ENCODE results near the gene STK39.

STK39 gene

DNA sequence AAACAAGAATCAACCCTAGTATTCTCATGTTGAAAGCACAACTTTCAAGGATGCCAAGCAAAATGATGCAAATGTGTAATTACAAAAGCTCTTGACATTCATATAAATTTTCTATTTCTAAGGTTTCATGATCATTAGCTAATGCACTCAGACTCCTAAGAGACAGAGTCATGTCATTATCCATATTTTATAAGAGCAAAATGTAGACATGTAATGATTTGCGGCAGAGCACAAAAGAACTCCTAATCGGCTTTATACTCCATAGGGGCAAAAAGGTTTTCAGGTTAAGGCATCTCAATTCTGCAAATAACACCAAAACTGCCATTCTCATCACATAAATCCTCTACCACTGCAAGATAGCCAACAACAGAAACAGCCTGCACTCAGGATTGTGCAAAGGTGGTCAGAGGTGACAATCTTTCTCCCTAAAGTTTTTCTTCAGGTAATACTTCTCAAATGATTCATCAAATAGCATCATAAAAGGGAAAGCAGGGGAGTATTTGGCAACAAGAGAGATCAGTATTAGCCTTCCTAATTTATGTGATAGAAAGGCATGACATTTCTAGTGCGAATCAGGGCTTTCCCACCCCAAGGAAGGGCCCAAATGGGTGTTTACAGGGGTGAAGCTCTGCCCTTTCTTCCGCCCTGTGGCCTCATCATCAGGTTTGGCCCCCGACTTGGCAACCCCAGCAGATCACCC lies 64.7 kb downstream of the STK39 start:
- DNase-seq (ENCODE audit: low spot score) = no peak

DNA sequence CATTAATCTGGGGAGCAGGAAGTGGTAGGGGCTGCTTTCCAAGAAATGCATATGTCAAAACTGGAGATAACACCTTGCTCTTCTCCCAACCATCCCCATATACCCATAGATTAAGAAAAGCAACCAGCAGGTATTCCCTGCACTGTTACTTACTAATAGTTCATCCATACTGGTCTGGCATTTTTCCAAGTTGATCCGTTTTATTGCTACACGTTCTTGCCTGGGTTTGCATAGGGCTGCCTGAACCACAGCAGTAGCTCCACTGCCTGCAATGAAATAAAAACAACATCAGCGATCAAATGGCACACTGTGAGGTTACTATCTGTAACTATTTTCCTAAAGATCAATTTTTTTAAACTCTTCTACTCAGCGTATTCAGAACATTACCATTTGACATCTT lies 65.6 kb downstream of the STK39 start:
- no peak for DNase-seq (ENCODE audit: low spot score)

DNA sequence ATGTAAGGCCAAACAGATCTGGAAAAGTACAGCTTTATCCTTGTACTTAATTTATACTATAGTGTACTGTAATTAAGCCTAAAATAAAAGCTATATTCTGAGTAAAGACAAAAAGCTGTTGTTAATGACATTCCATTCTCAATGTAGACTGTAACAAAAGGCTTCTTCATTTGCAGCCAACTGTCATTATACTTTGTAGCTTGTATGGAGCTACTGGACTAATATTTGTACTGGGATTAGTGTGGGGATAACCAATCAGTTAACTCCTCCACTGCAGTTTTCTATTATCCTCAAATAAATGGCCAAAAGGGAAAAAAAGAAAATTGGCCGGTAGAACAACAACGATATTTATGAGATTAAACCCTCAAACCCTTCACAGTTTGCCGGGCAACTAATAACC lies 66.5 kb downstream of the STK39 start:
- DNase-seq (ENCODE audit: low spot score) = no peak

DNA sequence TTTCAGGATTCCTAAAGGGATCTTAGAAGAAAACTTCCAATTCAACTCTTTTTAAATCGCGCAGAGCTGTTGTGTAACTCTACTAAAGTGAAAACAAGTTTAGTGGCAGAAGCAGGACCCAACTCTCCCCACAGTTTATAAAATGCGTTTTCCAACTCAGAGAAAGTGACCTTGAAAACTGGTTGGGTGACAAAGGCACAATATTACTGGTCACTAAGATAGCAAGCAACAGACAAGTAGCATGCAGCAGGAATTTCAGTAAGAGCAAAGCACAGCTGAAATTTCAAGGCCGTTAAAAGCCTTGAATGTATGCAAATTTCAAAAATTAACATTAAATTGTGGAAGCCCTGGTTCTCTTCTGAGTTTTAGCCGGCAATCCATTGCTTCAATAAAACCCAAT lies 66.9 kb downstream of the STK39 start:
- DNase-seq (ENCODE audit: low spot score) = no peak

DNA sequence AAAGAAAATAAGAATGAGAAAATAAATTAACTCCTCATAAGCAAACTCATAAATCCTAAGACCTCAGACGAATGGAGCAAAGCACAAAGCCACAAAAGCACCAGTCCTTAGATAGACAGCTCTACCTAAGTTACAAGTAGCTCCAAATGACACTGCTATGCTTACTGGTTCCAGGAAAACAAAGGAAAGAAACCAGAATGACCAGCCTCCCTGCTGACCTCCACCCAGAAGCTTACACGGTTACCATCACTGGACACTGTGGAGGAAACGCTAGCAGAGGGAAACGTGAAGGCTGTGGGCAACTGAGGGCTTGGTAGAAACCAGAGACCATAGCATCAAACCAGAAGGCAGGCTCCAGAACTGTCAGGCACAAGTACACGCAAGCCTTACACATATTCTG lies 67.8 kb downstream of the STK39 start:
- no peak for DNase-seq (ENCODE audit: low spot score)

DNA sequence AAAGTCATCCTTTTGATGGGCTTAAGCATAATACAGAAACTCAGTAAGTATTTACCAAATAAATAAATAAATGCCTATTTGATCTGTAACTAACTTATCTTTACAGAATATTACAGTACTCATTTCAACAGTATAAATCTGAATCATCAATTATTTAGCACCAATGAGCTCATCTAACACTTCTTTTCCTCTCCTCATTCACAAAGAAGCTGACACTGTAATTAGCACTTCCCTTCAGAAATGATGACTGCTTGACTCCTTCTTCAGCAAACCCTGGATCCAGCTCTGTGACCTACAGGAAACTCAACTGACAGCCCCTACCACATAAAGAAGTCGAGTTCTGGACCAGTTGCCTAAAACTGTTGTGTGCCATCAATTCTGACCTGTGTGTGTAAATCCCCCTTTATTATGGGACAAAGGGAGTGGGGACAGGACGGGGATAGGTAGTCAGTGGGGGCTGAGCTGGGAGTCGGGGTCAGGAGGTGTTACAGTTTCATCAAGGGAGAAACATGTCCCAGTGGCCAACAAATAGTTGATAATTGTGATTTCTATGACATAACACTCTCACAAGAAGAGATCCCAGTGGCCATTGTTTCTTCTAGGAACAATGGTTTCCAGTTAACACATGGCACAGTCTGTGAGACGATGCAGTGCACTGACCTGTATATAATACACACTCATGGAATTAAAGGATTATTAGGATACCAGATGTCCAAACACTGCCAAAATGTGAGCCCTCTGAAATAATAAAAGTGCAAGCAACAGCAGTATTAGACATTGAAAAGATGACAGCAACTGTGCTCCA lies 68.7 kb downstream of the STK39 start:
- DNase-seq (ENCODE audit: low spot score) = no peak

DNA sequence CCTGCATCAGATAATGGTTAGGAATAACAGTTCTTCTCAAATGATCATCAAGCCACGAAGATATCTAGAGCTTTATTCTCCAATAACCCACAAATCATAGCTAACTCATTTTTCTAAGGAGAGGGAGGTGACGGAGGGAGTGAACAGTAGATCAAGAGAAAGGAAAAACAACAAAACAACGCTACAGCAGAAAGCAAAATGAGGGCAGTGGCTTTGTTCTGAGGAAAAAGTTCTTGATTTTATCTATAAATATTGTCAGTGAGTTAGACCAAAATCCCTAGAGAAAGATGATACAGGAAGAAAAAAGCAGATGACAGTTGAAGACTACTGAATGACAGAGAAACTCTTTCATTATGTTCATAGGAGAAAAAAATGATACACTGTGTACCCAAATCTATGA lies 71.0 kb downstream of the STK39 start:
- DNase-seq (ENCODE audit: low spot score) = no peak

DNA sequence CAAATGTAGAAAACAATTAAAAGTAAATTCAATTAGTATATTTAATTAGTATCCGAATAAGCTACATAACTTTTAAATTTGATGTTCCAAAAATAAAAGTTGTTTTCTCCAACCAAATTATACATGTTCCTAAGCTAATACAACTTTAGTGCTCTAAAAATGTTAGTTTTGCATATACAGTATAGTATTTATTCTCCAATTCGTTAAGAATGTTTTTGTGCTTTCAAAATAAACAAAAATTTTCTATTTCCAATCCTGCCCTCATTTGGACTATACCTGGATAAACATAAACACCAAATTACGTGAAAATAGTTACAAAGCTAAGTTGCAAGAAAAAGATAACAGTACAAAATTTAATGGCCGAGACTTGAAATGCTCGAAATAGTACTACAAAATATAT lies 71.9 kb downstream of the STK39 start:
- no peak for DNase-seq (ENCODE audit: low spot score)

DNA sequence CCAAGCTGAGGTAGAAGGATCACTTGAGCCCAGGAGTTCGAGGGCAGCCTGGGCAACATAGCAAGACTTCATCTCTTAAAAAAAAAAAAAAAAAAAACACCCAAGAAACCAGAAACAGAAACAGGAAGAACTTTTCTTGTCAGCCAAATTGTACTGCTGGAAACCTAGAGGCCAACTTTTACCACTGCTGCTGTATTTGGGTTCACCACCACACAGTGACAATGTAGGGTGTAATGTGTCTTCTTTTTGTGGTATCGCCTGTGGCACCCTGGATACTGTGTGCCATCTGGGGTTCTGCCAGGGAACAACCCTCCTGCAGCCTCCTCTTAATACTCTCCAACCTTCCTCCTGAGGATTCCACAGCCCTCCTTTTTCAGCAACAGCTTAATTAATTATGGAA lies 72.6 kb downstream of the STK39 start:
- DNase-seq (ENCODE audit: low spot score) = peak; percentile 37

DNA sequence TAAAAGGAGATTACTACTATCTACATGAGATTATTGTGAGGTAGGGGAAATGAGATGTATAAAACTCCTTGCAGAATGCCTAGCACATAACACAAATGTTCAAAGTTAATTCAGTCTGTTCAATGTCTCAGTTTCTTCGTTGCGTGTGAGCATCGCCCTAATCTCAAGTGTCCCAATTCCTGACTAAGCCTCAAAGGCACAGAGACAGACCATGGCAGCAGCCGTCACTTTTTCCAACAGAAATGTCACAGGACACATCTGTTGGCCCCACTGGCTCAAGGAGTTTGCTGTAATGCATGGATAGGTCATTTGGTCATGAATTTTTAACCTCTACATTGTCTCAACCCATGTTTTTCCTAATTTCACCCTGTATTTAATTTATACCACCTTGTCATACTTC lies 75.3 kb downstream of the STK39 start:
- DNase-seq (ENCODE audit: low spot score) = no peak

DNA sequence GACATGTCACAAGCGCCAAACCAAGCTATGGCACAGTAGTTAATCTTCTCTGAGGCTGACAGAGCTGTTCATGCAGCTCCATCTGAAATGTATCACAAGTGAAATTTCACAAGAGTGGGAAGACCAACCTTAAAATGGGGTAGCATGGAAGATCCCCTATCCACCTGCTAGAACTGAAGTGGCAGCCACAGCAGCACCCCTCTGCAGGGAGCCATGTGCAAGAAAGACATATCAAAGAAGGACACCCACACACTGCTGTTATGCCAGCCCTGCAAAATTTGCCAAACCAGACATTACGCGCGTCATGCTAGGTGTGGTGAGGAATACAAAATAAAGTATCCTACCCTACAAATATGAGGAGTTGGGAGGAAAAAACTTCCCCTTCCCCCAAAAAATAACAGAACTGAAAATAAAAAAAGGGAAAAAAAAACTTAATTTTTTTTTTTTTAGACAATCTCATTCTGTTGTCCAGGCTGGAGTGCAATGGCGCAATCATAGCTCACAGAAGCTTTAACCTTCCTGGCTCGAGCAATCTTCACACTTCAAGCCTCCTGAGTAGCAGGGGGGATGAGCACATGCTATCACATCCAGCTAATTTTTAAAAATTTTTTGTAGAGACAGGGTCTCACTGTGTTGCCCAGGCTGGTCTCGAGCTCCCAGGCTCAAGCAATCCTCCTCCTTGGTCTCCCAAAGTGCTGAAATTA lies 76.2 kb downstream of the STK39 start:
- no peak for DNase-seq (ENCODE audit: low spot score)

DNA sequence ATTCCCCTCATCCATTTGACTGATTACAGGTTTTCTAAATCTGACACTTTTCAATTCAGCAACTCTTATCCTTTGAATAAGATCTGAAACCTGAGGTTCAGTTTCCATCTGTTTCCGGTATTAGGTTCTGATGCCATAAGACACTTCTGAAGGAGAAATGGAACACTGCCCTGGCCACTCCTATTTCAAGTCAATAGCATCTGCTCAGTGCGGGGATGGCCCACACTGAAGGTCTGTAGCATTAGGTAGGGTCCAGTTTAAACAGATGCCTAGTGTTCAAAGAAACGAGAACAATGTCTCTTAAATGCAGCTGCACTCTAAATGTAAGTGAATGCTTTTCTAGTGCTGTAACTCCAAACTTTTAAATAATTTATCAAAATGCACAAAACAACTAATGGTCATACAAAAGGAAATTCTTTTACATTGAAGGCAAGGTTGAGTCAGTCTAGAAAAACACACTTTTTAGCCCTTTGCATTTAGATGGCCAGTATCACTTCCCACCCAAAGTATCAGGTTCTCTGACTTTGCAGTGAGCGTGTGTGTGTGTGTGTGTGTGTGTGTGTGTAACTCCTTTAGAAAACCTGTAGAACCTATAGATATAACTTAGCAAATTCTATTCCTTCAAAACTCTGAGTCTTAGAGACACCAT lies 78.2 kb downstream of the STK39 start:
- DNase-seq (ENCODE audit: low spot score) = no peak

DNA sequence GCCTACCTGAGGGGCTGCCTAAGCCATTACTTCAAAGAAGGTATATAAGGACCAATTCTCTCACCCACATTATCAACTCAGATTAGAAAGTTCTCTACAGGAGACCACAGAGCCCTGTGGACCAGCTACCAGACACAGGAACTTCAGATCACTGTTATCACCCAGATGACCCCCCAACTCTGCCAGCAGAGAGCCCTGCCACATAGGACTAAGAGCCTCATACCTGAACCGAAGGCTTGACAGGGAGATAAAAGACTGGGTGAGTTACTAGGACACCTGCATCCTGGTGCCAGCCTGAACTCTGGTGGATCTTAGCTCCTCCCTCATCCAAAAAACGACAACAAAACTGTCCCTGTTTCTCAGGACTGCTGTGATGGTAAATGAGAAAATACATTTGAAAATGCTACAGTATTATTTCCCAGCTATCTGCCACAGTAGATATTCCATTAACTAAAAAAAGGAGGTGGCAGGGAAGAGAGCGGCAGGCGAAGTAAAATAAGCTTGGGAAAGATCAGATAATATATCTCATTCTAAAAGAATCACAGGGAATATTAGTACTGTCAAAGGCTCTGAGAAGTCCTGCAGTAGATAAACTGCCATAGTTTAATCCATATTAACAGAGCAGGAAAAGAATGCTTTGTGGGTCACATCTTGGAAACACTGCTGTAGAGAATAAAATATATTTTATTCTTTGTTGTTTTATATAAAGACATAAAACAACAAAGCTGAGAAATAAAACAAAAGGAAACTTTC lies 79.7 kb downstream of the STK39 start:
- no peak for DNase-seq (ENCODE audit: low spot score)

DNA sequence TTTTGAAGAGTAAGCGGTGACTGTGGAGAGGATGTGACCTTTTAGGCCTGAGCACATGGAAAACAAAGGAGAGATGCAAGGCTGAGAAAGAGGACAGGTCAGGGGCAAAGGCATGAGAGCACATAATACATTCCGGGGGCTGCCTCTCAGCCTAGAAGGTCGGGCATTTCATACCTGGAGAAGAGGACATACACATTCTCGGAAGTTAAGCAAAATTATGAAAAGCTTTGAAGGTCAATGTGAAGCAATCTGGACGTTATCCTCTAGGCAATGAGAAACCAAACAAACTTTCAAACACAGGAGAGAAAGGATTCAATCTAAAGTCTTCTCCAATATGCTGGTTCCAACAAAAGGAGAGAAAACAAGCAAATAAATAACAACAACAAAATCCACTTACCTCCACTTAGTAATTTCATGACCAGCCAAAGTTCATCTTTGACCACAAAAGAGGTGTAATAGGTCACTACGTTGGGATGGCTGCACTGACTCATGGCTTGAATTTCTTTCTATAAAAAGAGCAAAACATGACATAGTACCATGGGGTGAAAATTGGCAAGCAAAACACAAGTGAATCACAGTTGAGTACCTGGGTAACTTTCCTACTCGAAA lies 80.4 kb downstream of the STK39 start:
- no peak for DNase-seq (ENCODE audit: low spot score)

DNA sequence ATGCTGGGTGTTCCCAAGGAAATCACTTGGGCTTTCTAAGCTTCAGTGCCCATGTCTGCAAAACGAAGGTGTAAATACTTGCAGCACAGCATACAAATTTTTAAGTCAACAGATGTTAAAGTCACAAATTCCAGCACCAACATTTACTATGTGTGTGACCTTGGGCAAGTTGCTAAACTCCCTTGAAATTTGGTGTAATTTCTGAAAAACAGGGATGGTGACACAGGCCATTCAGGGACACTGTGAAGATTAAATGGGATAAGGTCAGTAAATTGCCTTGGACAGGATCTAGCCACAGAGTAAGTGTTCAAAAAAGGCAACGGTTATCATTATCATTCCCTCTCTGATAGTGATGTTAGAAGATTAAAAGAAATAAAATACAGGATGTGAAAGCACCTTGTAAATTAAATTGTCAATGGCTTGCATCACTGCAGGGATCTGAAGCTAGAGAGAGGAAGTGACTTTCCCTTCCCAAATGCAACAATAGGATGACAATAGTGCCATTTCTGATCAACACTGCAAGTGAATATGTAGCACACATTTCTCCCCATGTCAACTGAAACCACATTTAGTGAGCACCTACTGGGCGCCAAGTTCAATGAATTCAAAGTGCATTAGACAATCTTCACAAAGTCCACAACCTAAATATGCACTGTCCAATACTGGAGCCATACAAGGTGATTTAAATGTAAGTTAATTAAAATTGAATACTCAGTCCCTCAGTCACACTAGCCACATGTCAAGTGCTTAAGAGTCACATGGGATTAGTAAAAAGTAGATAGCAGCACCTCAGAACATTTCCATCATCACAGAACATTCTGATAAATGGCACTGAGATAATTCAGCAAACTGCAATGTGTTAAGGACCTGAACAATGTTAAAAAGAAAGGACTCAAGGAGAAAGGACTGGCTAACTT lies 81.2 kb downstream of the STK39 start:
- no peak for DNase-seq (ENCODE audit: low spot score)

DNA sequence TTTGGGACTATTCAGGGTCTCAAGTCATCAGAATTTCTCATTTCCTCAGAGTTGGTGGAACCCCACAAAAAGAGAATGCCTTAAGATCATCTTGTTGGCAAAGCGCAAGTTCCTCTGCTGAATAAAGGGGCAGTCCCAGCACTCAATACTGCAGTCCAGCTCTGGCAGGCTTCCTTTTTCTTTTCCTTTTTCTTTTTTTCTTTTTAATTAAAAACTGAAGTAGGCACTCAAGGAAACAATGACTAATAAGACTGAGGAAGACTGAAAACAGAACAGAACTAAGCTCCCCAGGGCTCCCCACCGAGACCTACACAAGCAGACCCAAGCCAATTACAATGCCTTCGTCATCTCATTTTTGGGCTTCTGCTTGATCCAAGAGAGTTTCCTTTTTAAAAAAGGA lies 82.0 kb downstream of the STK39 start:
- no peak for DNase-seq (ENCODE audit: low spot score)

DNA sequence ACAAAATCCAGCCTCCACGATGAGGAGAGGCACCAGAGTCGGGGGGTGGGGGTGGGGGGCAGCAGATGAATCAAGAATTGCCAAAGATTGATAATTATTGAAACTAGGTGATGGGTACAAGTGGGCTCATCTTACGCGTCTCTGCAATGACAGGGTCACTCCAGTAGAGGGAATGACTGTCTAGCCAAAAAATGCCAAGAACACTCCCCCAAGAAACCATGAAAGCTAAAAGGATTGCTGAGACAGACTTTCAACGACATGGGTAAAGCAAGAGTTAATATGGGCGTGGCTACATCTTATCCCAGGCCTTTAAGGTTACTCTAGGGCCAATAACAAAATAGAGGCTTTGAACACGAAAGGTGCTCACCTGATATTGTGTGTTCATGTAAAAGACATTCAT lies 86.5 kb downstream of the STK39 start:
- peak; percentile 43 for DNase-seq (ENCODE audit: low spot score)

DNA sequence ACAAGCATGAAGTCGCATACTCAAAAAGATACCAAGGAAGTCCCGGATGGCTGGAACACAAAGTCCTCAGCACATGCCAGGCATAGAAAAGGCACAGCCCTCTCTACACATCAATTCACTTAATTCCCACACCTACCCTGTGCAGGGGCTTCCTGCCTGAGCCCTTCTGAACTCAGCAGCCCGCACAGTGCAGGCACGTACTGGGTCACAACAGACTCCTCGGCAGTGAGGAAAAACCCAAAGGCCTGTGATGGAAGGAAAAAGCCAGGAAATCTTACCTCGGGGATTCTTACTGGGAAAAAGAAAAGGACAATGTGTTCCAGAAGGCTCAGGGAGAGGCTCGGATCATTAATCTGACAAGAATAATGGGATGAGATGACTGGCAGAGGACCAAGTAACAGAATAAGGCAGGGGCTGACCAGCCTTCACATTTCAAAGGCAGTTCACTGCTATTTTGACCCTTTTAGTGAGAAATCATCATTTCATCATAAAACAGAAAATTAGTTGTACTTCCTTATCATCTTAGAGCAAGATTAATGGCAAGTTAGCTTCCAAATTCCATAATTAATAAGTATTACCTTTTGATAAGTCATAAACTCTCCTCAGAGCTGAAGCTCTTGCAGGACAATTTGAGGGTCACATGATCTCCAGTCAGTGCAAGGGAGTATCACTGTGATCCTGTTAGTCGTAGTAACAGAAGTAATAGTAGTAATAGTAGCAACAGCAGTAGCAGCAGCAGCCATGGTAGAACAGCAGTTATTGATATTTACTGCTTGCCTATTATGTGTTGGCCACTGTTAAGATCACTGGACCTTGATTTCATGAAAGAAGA lies 87.4 kb downstream of the STK39 start:
- DNase-seq (ENCODE audit: low spot score) = no peak

DNA sequence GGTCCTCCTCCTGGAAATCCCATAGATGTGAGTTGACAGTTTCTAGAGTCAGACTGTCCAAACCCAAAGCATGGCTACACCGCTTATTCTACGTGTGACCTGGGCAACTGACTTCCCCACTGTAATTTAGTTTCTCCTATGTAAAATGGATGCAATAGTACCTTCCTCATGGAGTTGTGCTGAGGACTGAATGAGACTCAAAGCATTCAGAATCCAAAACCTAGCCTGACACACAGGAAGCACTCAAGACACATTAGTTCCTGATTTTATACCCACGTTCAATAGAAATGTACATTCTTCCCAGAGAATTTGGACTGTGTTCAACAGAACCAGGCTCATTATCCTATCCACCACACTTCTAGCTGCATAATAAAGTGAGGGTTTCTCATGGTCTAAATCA lies 88.8 kb downstream of the STK39 start:
- no peak for DNase-seq (ENCODE audit: low spot score)

DNA sequence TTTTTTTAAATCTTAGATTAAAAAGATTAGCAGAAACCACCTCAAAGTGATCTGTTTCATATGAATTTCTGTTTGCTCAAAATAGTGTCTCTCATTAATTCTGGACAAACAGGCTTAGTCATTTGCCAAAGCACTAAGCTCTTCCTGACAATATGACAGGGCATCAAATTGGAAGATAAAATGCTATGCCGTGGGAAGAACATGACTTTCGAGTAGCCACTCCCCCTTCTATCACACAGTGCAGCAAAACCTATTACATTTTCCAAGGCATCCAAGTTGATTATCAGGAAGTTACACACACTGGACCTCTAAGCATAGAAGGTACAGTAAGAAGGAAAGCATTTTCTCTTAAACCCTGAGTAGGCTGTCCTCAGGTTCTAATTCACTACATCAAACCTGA lies 89.5 kb downstream of the STK39 start:
- no peak for DNase-seq (ENCODE audit: low spot score)

Data from NAMALWA (cell line).